Measurements from ENCODE around the gene DUSP23. TPM values are rescaled to one million over a fixed set of nuclear protein-coding genes. Genes with fewer than 3 reads are reported as not detected.

Gene DUSP23
- polyA plus RNA-seq = 100 to 1,000 TPM; 120 to 160 (median 122) TPM

- Mint-ChIP-seq H3K36me3 (no peaks in the 10 kb centered on the region), H3K4me3 (peak within 1 kb of the TSS; percentile 81 to 89 (median 85)), H3K27ac (peak within 1 kb of the TSS; percentile 58 to 88 (median 85)), H3K9me3 (no peaks in the 10 kb centered on the region), H3K4me1 (peaks cover 27 to 42% of the 10 kb centered on the region in 2 donors), H3K27me3 (ENCODE audit: low read depth in 3 of 3) (peaks cover 0 to 2% (median 2%) of the 10 kb centered on the region in 3 donors)
- peak; percentile 95 to 96 (median 95) for DNase-seq
Measured at GRCh38 chr1:159780583-159781582, at the start of gene DUSP23. TSS of gene DUSP23 (plus strand) at chr1:159780962. CDS start at chr1:159781101, 139 bp downstream.

GRCh38 chr1:159737238-159737916 lies 43.4 kb upstream of the DUSP23 start:
- Mint-ChIP-seq H3K27me3 (ENCODE audit: low read depth in 3 of 3) (peaks cover 5 to 14% (median 10%) of the 10 kb centered on the region in 3 donors), H3K27ac (no peak overlapping the region), H3K4me3 (no peak overlapping the region), H3K4me1 (no peaks in the 10 kb centered on the region), H3K36me3 (peaks cover 0 to 4% (median 0%) of the 10 kb centered on the region in 3 donors), H3K9me3 (peaks cover 0 to 5% (median 0%) of the 10 kb centered on the region in 6 donors)
- no peak for DNase-seq

- no peak overlapping the region for H3K27ac Mint-ChIP-seq
- H3K36me3 Mint-ChIP-seq = peaks cover 0 to 4% (median 0%) of the 10 kb centered on the region in 3 donors
- H3K4me3 Mint-ChIP-seq = no peak overlapping the region
- H3K9me3 Mint-ChIP-seq = peaks cover 0 to 6% (median 0%) of the 10 kb centered on the region in 6 donors
- peaks cover 5 to 16% (median 7%) of the 10 kb centered on the region in 3 donors for H3K27me3 Mint-ChIP-seq (ENCODE audit: low read depth in 3 of 3)
- DNase-seq = no peak
- no peaks in the 10 kb centered on the region for H3K4me1 Mint-ChIP-seq
Measured at GRCh38 chr1:159743651-159744410, 36.9 kb upstream of the DUSP23 start.

- Mint-ChIP-seq H3K27ac (no peak overlapping the region), H3K9me3 (peaks cover 0 to 6% (median 0%) of the 10 kb centered on the region in 6 donors), H3K4me3 (no peak overlapping the region), H3K36me3 (no peaks in the 10 kb centered on the region), H3K27me3 (ENCODE audit: low read depth in 3 of 3) (peaks cover 0 to 12% (median 7%) of the 10 kb centered on the region in 3 donors), H3K4me1 (no peaks in the 10 kb centered on the region)
- no peak for DNase-seq
Measured at GRCh38 chr1:159746666-159747065, 34.1 kb upstream of the DUSP23 start.

GRCh38 chr1:159748370-159748769 lies 32.4 kb upstream of the DUSP23 start:
- Mint-ChIP-seq H3K27ac (no peak overlapping the region), H3K9me3 (no peaks in the 10 kb centered on the region), H3K36me3 (no peaks in the 10 kb centered on the region), H3K4me1 (no peaks in the 10 kb centered on the region), H3K27me3 (ENCODE audit: low read depth in 3 of 3) (peaks cover 0 to 8% (median 7%) of the 10 kb centered on the region in 3 donors), H3K4me3 (no peak overlapping the region)
- DNase-seq = no peak

- no peaks in the 10 kb centered on the region for H3K9me3 Mint-ChIP-seq
- H3K27ac Mint-ChIP-seq = no peak overlapping the region
- DNase-seq = no peak
- H3K4me3 Mint-ChIP-seq = no peak overlapping the region
- H3K4me1 Mint-ChIP-seq = no peaks in the 10 kb centered on the region
- no peaks in the 10 kb centered on the region for H3K36me3 Mint-ChIP-seq
- no peaks in the 10 kb centered on the region for H3K27me3 Mint-ChIP-seq (ENCODE audit: low read depth in 3 of 3)
Measured at GRCh38 chr1:159749630-159750029, 31.1 kb upstream of the DUSP23 start.

- H3K4me1 Mint-ChIP-seq = no peaks in the 10 kb centered on the region
- H3K27ac Mint-ChIP-seq = no peak overlapping the region
- no peak overlapping the region for H3K4me3 Mint-ChIP-seq
Measured at GRCh38 chr1:159750621-159751020, 30.1 kb upstream of the DUSP23 start.

GRCh38 chr1:159751031-159751430 lies 29.7 kb upstream of the DUSP23 start:
- no peaks in the 10 kb centered on the region for H3K4me1 Mint-ChIP-seq
- H3K36me3 Mint-ChIP-seq = no peaks in the 10 kb centered on the region
- H3K27me3 Mint-ChIP-seq (ENCODE audit: low read depth in 3 of 3) = no peaks in the 10 kb centered on the region
- no peak overlapping the region for H3K27ac Mint-ChIP-seq
- DNase-seq = no peak
- no peak overlapping the region for H3K4me3 Mint-ChIP-seq
- H3K9me3 Mint-ChIP-seq = no peaks in the 10 kb centered on the region

More at GRCh38 chr1:159750621-159751020, 30.1 kb upstream of the DUSP23 start:
- Mint-ChIP-seq H3K36me3 (no peaks in the 10 kb centered on the region), H3K27me3 (ENCODE audit: low read depth in 3 of 3) (no peaks in the 10 kb centered on the region), H3K9me3 (no peaks in the 10 kb centered on the region)
- no peak for DNase-seq

- DNase-seq = no peak
- Mint-ChIP-seq H3K27me3 (ENCODE audit: low read depth in 3 of 3) (peaks cover 0 to 3% (median 0%) of the 10 kb centered on the region in 3 donors), H3K9me3 (no peaks in the 10 kb centered on the region), H3K4me3 (no peak overlapping the region), H3K27ac (no peak overlapping the region), H3K36me3 (no peaks in the 10 kb centered on the region), H3K4me1 (no peaks in the 10 kb centered on the region)
Measured at GRCh38 chr1:159752135-159752580, 28.6 kb upstream of the DUSP23 start.

- Mint-ChIP-seq H3K27ac (no peak overlapping the region), H3K4me1 (no peaks in the 10 kb centered on the region), H3K27me3 (ENCODE audit: low read depth in 3 of 3) (peaks cover 0 to 4% (median 0%) of the 10 kb centered on the region in 3 donors), H3K9me3 (no peaks in the 10 kb centered on the region), H3K4me3 (no peak overlapping the region), H3K36me3 (no peaks in the 10 kb centered on the region)
- no peak for DNase-seq
Measured at GRCh38 chr1:159753386-159753785, 27.4 kb upstream of the DUSP23 start.

- peaks cover 0 to 4% (median 0%) of the 10 kb centered on the region in 3 donors for H3K27me3 Mint-ChIP-seq (ENCODE audit: low read depth in 3 of 3)
- DNase-seq = no peak
- no peaks in the 10 kb centered on the region for H3K9me3 Mint-ChIP-seq
- H3K4me1 Mint-ChIP-seq = no peaks in the 10 kb centered on the region
- H3K27ac Mint-ChIP-seq = no peak overlapping the region
- no peaks in the 10 kb centered on the region for H3K36me3 Mint-ChIP-seq
- H3K4me3 Mint-ChIP-seq = no peak overlapping the region
Measured at GRCh38 chr1:159755451-159756007, 25.2 kb upstream of the DUSP23 start.

- Mint-ChIP-seq H3K4me1 (no peaks in the 10 kb centered on the region), H3K4me3 (no peak overlapping the region), H3K27me3 (ENCODE audit: low read depth in 3 of 3) (peaks cover 0 to 4% (median 0%) of the 10 kb centered on the region in 3 donors), H3K9me3 (no peaks in the 10 kb centered on the region), H3K36me3 (no peaks in the 10 kb centered on the region), H3K27ac (no peak overlapping the region)
- DNase-seq = no peak
Measured at GRCh38 chr1:159756397-159756796, 24.4 kb upstream of the DUSP23 start.

GRCh38 chr1:159763686-159764085 lies 17.1 kb upstream of the DUSP23 start:
- no peaks in the 10 kb centered on the region for H3K9me3 Mint-ChIP-seq
- no peak overlapping the region for H3K4me3 Mint-ChIP-seq
- DNase-seq = no peak
- no peaks in the 10 kb centered on the region for H3K36me3 Mint-ChIP-seq
- H3K27me3 Mint-ChIP-seq (ENCODE audit: low read depth in 3 of 3) = peaks cover 0 to 14% (median 4%) of the 10 kb centered on the region in 3 donors
- no peaks in the 10 kb centered on the region for H3K4me1 Mint-ChIP-seq
- H3K27ac Mint-ChIP-seq = no peak overlapping the region

Measured in immature natural killer cell (primary cell).